Left kidney (tissue), 2 donors: ENCODE results near the gene HES4. TPM values are rescaled to one million over a fixed set of nuclear protein-coding genes. Genes with fewer than 3 reads are reported as not detected.
"Not testable (repeated sequence)": the region's sequence is repeated elsewhere in the genome, so short reads cannot be mapped to it uniquely, and the experiment has no call there.

Source experiments
- DNase-seq: peaks from one replicate; pipeline ENCODE4 v3.0.0-alpha.2; 2013
- polyA plus RNA-seq: library from polyadenylated mRNA; unstranded; fragments of 120-200 nt; gene quantifications from one replicate; pipeline ENCODE4 v1.2.1, GENCODE V29; 2013; ENCODE audit not compliant: insufficient read length

The HES4 gene
- polyA plus RNA-seq, 1 donor, result 13.8 TPM

GRCh38 chr1:1020415-1021009 lies 20.6 kb upstream of the HES4 start:
- no peak for DNase-seq

GRCh38 chr1:1020000-1020404 lies 20.1 kb upstream of the HES4 start, which contains the start of gene AGRN:
Gene AGRN, plus strand, starts transcription at chr1:1020120. Its CDS starts 53 bp downstream, at chr1:1020173.
- DNase-seq, result no peak

GRCh38 chr1:1019122-1019999 lies 19.5 kb upstream of the HES4 start:
- DNase-seq, result peak; percentile 80

- DNase-seq, result not testable (repeated sequence)
Observed at GRCh38 chr1:1018321-1018685, 18.4 kb upstream of the HES4 start.

GRCh38 chr1:1017397-1018320 lies 17.8 kb upstream of the HES4 start:
- not testable (repeated sequence) for DNase-seq

GRCh38 chr1:1014799-1015681 lies 15.1 kb upstream of the HES4 start:
- no peak for DNase-seq

GRCh38 chr1:1013922-1014648 lies 14.2 kb upstream of the HES4 start:
- no peak for DNase-seq

GRCh38 chr1:1013105-1013921 lies 13.4 kb upstream of the HES4 start, which contains the start of gene ISG15:
Gene ISG15, plus strand, starts transcription at chr1:1013497. Its CDS starts 77 bp downstream, at chr1:1013574.
- peak; percentile 84 for DNase-seq

- DNase-seq, result not testable (repeated sequence)
Observed at GRCh38 chr1:1012736-1013104, 12.8 kb upstream of the HES4 start.

GRCh38 chr1:1011396-1011949 lies 11.6 kb upstream of the HES4 start:
- DNase-seq, result no peak

- DNase-seq, result not testable (repeated sequence)
Observed at GRCh38 chr1:1010131-1010530, 10.2 kb upstream of the HES4 start.

GRCh38 chr1:1006305-1007159 lies 6.6 kb upstream of the HES4 start:
- DNase-seq, result no peak

- no peak for DNase-seq
Observed at GRCh38 chr1:1005774-1006304, 5.9 kb upstream of the HES4 start.

- no peak for DNase-seq
Observed at GRCh38 chr1:1004780-1005697, 5.1 kb upstream of the HES4 start.

GRCh38 chr1:1004420-1004779 lies 4.5 kb upstream of the HES4 start:
- no peak for DNase-seq

GRCh38 chr1:1003618-1004419 lies 3.9 kb upstream of the HES4 start:
- DNase-seq, result no peak
